Lower leg skin (tissue), 4 donors: ENCODE results near the gene ENTREP3. TPM values are rescaled to one million over a fixed set of nuclear protein-coding genes. Genes with fewer than 3 reads are reported as not detected.
A peak's percentile ranks its signal among the peaks of the same experiment; 100 is the strongest.

Experiments used
- DNase-seq, 2 donors: peaks; one replicate each; pipeline ENCODE4 v3.0.0-alpha.2; 2019; ENCODE audit warnings: low spot score in 2 of 2
- H3K4me3 ChIP-seq: fragments of 200-600 bp; sonication (generic); 2 replicates; pipeline ENCODE4 v1.5.1; 2017; ENCODE audit warnings: mild to moderate bottlenecking, low read depth; ENCODE audit not compliant: poor library complexity, severe bottlenecking
- POLR2A ChIP-seq, 2 donors: fragments of 450-650 bp; IDR thresholded peaks; one replicate each; pipeline ENCODE4 v1.6.1; 2016 to 2017; ENCODE audit warnings: antibody characterized with exemption in 2 of 2, mild to moderate bottlenecking in 1 of 2, moderate library complexity in 1 of 2
- WGBS, 2 donors: methylation state at CpG; one replicate each; pipeline ENCODE4 v1.1.5; 2018; 5-methylcytosine and 5-hydroxymethylcytosine counted together
- intact Hi-C: fragments of 100-400 bp; cut with DNase I; formaldehyde crosslinking; loops from one replicate; pipeline ENCODE4 v1.15.0; 2023; ENCODE audit warnings: low total_unique reads
- total RNA-seq, 4 donors: library from RNA; depleted of rRNA; stranded (reverse); fragments of >200 nt; gene quantifications; one replicate each; pipeline ENCODE4 v1.1.0, GENCODE V29; 2016
- TF ChIP-seq, protein P1 (sequence below), 3 donors: fragments of 450-650 bp; IDR thresholded peaks; one replicate each; pipeline ENCODE4 v1.5.1; 2016; ENCODE audit warnings: antibody characterized with exemption in 3 of 3, mild to moderate bottlenecking in 3 of 3, moderate library complexity in 2 of 3

ENTREP3 gene
- total RNA-seq, 4 donors from 2014 or later: 9.6 to 26.0 (median 18.7) TPM

DNA sequence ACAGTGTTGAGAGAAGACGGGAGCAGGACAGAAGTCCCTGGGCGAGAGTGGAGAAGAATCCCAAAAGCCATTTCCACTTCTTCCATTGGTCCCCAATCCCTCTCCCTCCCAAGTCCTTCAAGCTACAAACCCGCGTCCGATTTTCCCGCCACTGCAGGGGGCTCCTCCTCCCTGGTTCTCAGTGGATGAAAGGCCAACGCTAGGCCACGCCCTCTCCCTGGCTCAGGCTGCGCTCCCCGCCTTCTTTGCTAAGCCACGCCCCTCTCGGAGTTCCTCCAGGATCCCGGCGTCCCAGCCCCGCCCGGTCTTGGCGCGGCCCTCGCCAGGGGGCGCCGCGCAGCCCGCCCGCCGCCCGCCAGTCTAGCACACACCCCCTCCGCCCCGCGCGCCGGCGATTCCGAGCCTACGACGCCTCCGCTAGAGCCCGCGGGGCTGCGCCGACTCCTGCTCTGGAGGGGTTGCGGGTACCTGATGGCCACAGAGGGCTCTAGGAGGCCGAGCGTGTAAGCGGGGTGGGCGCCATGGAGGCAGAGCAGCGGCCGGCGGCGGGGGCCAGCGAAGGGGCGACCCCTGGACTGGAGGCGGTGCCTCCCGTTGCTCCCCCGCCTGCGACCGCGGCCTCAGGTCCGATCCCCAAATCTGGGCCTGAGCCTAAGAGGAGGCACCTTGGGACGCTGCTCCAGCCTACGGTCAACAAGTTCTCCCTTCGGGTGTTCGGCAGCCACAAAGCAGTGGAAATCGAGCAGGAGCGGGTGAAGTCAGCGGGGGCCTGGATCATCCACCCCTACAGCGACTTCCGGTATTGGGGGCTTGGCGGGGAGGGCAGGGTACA is 22.0 kb upstream of the ENTREP3 start, which contains the start of gene HCN3:
HCN3 (plus strand) TSS at position 394 of the 832 bp plus-strand sequence; CDS start at position 522, 128 bp downstream.
- 1 to 2% methylated on average over 44 to 50 of the region's 68 CpGs for WGBS, 2 donors
- peak; percentile 97 to 100 for DNase-seq
- intact Hi-C loops: loop anchor here (5.0 kb wide), 1 partner anchor 45 kb away; the partner anchor contains the start of gene RUSC1
- peak within 1 kb of the TSS; percentile 57 for H3K4me3 ChIP-seq
- TF ChIP-seq, protein P1, sequence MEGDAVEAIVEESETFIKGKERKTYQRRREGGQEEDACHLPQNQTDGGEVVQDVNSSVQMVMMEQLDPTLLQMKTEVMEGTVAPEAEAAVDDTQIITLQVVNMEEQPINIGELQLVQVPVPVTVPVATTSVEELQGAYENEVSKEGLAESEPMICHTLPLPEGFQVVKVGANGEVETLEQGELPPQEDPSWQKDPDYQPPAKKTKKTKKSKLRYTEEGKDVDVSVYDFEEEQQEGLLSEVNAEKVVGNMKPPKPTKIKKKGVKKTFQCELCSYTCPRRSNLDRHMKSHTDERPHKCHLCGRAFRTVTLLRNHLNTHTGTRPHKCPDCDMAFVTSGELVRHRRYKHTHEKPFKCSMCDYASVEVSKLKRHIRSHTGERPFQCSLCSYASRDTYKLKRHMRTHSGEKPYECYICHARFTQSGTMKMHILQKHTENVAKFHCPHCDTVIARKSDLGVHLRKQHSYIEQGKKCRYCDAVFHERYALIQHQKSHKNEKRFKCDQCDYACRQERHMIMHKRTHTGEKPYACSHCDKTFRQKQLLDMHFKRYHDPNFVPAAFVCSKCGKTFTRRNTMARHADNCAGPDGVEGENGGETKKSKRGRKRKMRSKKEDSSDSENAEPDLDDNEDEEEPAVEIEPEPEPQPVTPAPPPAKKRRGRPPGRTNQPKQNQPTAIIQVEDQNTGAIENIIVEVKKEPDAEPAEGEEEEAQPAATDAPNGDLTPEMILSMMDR (IDR thresholded peaks at IDR 0.05): no peak
- no peak for TF ChIP-seq POLR2A (IDR thresholded peaks at IDR 0.05)

DNA sequence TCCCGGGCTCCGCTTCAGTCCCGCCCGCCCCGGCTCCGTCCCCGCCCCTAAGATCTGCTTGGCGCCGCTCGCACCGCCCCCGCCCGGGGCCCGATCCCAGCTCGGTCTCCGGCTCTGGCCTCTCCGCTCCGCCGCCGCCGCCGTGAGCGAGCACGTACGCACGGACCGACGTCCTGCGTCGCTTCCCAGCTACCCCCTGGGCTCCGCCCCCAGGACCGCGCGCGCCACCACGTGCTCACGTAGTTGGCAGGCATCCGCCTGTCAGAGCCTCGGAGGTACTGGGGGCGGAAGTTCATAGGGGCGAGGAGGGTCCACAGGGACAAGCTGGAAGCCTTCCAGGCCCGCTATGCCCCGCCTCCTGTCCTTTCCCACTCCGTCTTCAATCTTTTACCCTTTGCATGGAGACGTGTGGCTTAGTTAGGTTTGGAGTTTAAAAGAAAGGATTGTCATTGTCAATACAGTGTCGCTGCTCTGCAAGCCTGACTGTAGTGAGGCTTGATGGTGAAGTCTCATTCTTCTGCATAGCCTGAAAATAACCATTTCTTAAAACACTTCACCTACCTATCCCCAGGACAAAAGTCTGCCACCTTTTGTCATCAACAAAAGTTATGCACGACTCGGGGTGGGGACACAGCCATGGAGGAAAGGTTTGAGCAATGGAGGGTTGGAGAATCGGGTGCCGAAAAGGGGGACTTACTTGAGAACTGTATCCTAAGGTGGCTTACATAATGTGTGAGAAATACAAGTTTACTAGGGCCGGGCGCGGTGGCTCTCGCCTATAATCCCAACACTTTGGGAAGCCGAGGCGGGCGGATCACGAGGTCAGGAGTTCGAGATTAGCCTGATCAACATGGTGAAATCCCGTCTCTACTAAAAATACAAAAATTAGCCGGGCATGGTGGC is 18.3 kb upstream of the ENTREP3 start, which contains the start of gene CLK2:
CLK2 (minus strand) TSS at position 162 of the 903 bp plus-strand sequence. CDS start 2,527 bp downstream, outside the sequence.
- intact Hi-C loops: no loop called here
- H3K4me3 ChIP-seq: peak within 1 kb of the TSS; percentile 66
- TF ChIP-seq POLR2A (IDR thresholded peaks at IDR 0.05): peak in 1 of 2 donors; percentile 83
- TF ChIP-seq, protein P1 (IDR thresholded peaks at IDR 0.05): no peak
- DNase-seq: peak; percentile 90 to 98
- 17 to 18% methylated on average over 46 to 52 of the region's 61 CpGs for WGBS, 2 donors

DNA sequence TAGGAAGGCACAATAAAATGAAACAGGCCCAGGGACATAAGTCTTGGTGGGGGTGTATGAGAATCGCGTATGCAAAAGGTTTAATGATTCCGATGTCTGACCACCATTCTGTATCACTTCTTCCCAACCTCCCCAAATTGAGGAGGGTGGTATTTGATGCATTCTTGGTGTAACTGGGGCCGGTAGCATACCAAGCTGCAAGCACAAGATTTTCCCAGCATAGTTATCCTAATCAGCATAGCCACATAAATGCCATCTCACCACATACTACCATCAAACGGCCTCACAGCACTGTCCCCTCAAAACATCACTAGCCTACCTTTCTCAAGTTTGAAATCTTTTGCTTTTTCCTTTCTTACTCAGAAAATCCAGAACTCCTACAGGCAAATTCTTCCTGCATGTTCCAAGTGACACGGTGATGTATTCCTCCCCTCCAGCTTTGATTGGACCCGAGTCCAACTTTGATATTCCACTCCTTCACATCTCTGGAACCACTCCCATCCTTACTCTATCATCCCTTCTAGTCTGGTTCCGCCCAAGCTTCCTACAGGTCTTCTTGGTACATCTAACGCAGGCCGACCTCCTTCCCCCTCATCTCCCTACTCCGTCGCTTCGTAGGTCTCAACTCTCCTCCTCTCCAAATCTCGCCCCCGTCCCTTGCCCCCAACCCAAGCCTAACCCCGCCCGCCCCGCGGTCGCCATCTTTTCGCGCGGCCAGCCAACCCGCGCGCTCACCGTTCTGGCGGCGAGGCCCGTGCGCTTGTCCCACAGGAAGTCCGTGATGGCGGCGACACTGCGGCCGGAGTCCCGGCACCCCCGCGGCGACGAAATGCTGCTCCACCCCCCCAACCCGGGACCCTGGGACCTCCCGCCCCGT is 17.4 kb upstream of the ENTREP3 start:
- intact Hi-C loops: no loop called here
- WGBS, 2 donors: 4 to 5% methylated on average over 31 to 43 of the region's 44 CpGs
- no peak for DNase-seq
- TF ChIP-seq POLR2A (IDR thresholded peaks at IDR 0.05): no peak
- TF ChIP-seq, protein P1 (IDR thresholded peaks at IDR 0.05): no peak
- H3K4me3 ChIP-seq: peak overlapping the region; percentile 66

DNA sequence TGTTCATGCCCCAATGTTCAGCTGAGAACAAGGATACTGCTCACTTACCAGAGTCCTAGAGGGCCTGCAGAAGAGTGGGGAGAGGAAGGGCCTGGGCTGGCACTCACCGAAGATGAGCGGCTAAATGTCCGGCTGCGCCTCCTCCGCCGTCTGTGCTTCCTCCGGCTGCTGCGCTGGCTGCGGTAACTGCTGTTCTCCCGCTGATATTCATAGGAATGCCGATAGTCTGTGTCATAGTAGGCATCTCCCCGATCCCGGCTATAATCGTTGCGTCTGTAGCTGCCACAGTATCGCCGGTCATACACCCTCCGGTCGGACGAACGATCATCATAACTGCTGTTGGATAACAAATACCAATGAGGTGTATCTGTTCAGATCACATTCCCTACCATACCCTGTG is 14.1 kb upstream of the ENTREP3 start:
- intact Hi-C loops: loop anchor here (10.0 kb wide), 1 partner anchor 325 kb away; no protein-coding TSS in a partner anchor
- 93% methylated on average over 21 of the region's 21 CpGs for WGBS, 2 donors
- DNase-seq: no peak
- TF ChIP-seq POLR2A (IDR thresholded peaks at IDR 0.05): no peak
- TF ChIP-seq, protein P1 (IDR thresholded peaks at IDR 0.05): no peak
- no peak overlapping the region for H3K4me3 ChIP-seq

DNA sequence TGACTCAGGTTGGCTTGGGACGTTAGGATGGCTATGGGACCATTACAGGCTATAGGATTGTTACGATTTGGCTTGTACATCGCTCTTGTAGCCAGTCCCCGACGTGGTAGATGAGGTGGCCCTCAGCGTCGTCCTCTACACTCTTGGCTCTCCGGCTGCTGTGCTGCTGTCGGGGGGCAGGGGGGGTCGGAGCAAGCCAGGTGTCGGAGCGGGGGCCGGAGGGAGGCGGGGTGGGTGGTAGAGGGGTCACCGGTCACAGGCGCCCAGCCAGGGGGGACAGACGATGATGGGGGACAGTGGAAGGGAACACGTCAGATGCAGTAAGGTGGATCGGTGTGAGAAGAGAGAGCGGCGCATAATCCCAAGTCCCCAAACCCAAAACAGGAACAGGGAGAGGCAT is 13.3 kb upstream of the ENTREP3 start:
- TF ChIP-seq POLR2A (IDR thresholded peaks at IDR 0.05): no peak
- TF ChIP-seq, protein P1 (IDR thresholded peaks at IDR 0.05): no peak
- DNase-seq: no peak
- WGBS, 2 donors: 90 to 95% methylated on average over 21 of the region's 21 CpGs
- intact Hi-C loops: loop anchor here (10.0 kb wide), 1 partner anchor 326 kb away; no protein-coding TSS in a partner anchor
- no peak overlapping the region for H3K4me3 ChIP-seq
